WTC11 (cell line): Measurements from ENCODE around the gene AVPI1. TPM values are rescaled to one million over a fixed set of nuclear protein-coding genes. Genes with fewer than 3 reads are reported as not detected.

Experiments
- ATAC-seq: fragments of 200-7000 bp; cut with Tn5 transposase; 2 replicates; pipeline ENCODE4 v1.10.0; 2021; ENCODE audit warnings: mild to moderate bottlenecking, moderate library complexity
- CTCF ChIA-PET: fragments of 300-600 bp; sonication (Branson Sonifier 250); formaldehyde crosslinking; loops from one replicate; lab custom pipeline; 2021; ENCODE audit warnings: antibody characterized with exemption; lab: Charles Lee
- POLR2A ChIA-PET: fragments of 350-600 bp; sonication (Branson Sonifier 250); formaldehyde crosslinking; loops from one replicate; lab custom pipeline; 2021; ENCODE audit warnings: antibody characterized with exemption; lab: Charles Lee
- DNase-seq: peaks from one replicate; pipeline ENCODE4 v3.0.0; 2021; ENCODE audit warnings: low spot score
- H3K27ac Mint-ChIP-seq: 2 replicates; pipeline ENCODE4 v1.8.0; 2021; ENCODE audit warnings: mixed read lengths
- H3K27me3 Mint-ChIP-seq: 2 replicates; pipeline ENCODE4 v1.8.0; 2021; ENCODE audit warnings: low read depth, mild to moderate bottlenecking, moderate library complexity, mixed read lengths
- H3K36me3 Mint-ChIP-seq: 2 replicates; pipeline ENCODE4 v1.8.0; 2021; ENCODE audit warnings: mixed read lengths
- H3K4me1 Mint-ChIP-seq: 2 replicates; pipeline ENCODE4 v1.8.0; 2022; ENCODE audit warnings: mixed read lengths
- H3K4me3 Mint-ChIP-seq: 2 replicates; pipeline ENCODE4 v1.8.0; 2021; ENCODE audit warnings: mild to moderate bottlenecking, moderate library complexity, mixed read lengths
- H3K9me3 Mint-ChIP-seq: 2 replicates; pipeline ENCODE4 v1.8.0; 2021; ENCODE audit warnings: mixed read lengths
- ATF2 ChIP-seq: sonication (generic); formaldehyde crosslinking; IDR thresholded peaks from 2 replicates; pipeline ENCODE4 v1.8.1; 2022; ENCODE audit warnings: low read depth, missing genetic modification reagents, borderline replicate concordance
- FOXJ3 ChIP-seq: sonication (generic); formaldehyde crosslinking; IDR thresholded peaks from 2 replicates; pipeline ENCODE4 v1.9.0; 2021; ENCODE audit warnings: missing genetic modification reagents, mild to moderate bottlenecking, borderline replicate concordance
- FOXP1 ChIP-seq: sonication (generic); formaldehyde crosslinking; IDR thresholded peaks from 2 replicates; pipeline ENCODE4 v1.8.0; 2022; ENCODE audit warnings: missing genetic modification reagents, mild to moderate bottlenecking, moderate library complexity, borderline replicate concordance
- FOXP4 ChIP-seq: sonication (generic); formaldehyde crosslinking; IDR thresholded peaks from 2 replicates; pipeline ENCODE4 v1.8.0; 2022; ENCODE audit warnings: mild to moderate bottlenecking, missing genetic modification reagents
- GTF2I ChIP-seq: fragments of 250-450 bp; sonication (Bioruptor Pico); conservative IDR thresholded peaks from 2 replicates; pipeline ENCODE4 v1.4.0; 2021; ENCODE audit warnings: mild to moderate bottlenecking
- IRF1 ChIP-seq: sonication (generic); formaldehyde crosslinking; IDR thresholded peaks from 2 replicates; pipeline ENCODE4 v1.8.0; 2023; ENCODE audit warnings: missing genetic modification reagents
- IRF2 ChIP-seq: sonication (generic); formaldehyde crosslinking; IDR thresholded peaks from 2 replicates; pipeline ENCODE4 v1.8.0; 2022; ENCODE audit warnings: low read depth, missing genetic modification reagents, borderline replicate concordance
- NR2C2 ChIP-seq: sonication (generic); formaldehyde crosslinking; IDR thresholded peaks from 2 replicates; pipeline ENCODE4 v1.8.0; 2022; ENCODE audit warnings: mild to moderate bottlenecking, missing genetic modification reagents
- NR3C1 ChIP-seq: sonication (generic); formaldehyde crosslinking; conservative IDR thresholded peaks from 2 replicates; pipeline ENCODE4 v1.8.1; 2023; ENCODE audit warnings: low read depth, mild to moderate bottlenecking, missing genetic modification reagents
- TP53 ChIP-seq: sonication (generic); formaldehyde crosslinking; IDR thresholded peaks from 2 replicates; pipeline ENCODE4 v1.8.1; 2023; ENCODE audit warnings: mild to moderate bottlenecking, missing genetic modification reagents
- ZNF263 ChIP-seq: sonication (generic); formaldehyde crosslinking; IDR thresholded peaks from 2 replicates; pipeline ENCODE4 v1.8.1; 2022; ENCODE audit warnings: low read depth, mild to moderate bottlenecking, moderate library complexity, missing genetic modification reagents
- ZNF317 ChIP-seq: sonication (generic); formaldehyde crosslinking; IDR thresholded peaks from 2 replicates; pipeline ENCODE4 v1.8.1; 2023; ENCODE audit warnings: low read depth, mild to moderate bottlenecking, moderate library complexity, missing genetic modification reagents, borderline replicate concordance
- total RNA-seq: library from RNA; stranded (reverse); gene quantifications from 3 replicates; pipeline ENCODE4 v1.2.3, GENCODE V29; 2021
- TF ChIP-seq, protein P1 (sequence below): sonication (generic); formaldehyde crosslinking; IDR thresholded peaks from 2 replicates; pipeline ENCODE4 v1.8.1; 2022; ENCODE audit warnings: missing genetic modification reagents, borderline replicate concordance
- TF ChIP-seq, protein P2 (sequence below): sonication (generic); formaldehyde crosslinking; IDR thresholded peaks from 2 replicates; pipeline ENCODE4 v1.8.1; 2023; ENCODE audit warnings: mild to moderate bottlenecking, missing genetic modification reagents, moderate library complexity
- TF ChIP-seq, protein P3 (sequence below): sonication (generic); formaldehyde crosslinking; IDR thresholded peaks from 2 replicates; pipeline ENCODE4 v1.8.0; 2023; ENCODE audit warnings: mild to moderate bottlenecking, missing genetic modification reagents
- TF ChIP-seq, protein P4 (sequence below): fragments of 250-450 bp; sonication (Bioruptor Pico); IDR thresholded peaks from 2 replicates; pipeline ENCODE4 v1.8.0; 2021; ENCODE audit warnings: mild to moderate bottlenecking

AVPI1 gene
- total RNA-seq, 1 experiment from 2014 or later: 9.8 TPM

DNA sequence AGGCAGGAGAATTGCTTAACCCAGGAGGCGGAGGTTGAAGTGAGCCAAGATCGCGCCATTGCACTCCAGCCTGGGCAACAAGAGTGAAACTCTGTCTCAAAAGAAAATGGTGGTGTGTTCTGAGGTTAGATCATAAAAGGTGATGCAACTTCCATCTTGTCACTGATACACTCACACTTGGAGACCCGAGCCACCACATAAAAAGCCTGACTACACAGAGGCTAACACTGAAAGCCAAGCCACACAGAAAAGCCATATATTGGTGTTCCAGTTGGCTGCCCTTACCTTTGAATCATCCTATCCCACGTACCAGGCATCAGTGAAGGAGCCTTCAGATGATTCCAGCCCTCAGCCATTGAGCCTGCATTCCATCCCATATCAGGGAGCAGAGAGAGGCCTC, 57.8 kb downstream of the AVPI1 start:
- peaks cover 11% of the 10 kb centered on the region; the same call in 1 of the 2 replicates for H3K4me1 Mint-ChIP-seq
- H3K27ac Mint-ChIP-seq: no peak overlapping the region
- CTCF ChIA-PET: no interaction called here
- no peak overlapping the region for H3K4me3 Mint-ChIP-seq
- H3K36me3 Mint-ChIP-seq: no peaks in the 10 kb centered on the region
- POLR2A ChIA-PET: interaction anchor here (0.6 kb wide), 1 partner anchor 13 kb away, joined by 4 read pairs; no protein-coding TSS in a partner anchor
- no peaks in the 10 kb centered on the region for H3K27me3 Mint-ChIP-seq
- ATAC-seq (no peak), DNase-seq (no peak)
- no peaks in the 10 kb centered on the region for H3K9me3 Mint-ChIP-seq
- TF ChIP-seq FOXP4 (CRISPR knock-in tag): no peak
- TF ChIP-seq ZNF263 (CRISPR knock-in tag): no peak
- no peak for TF ChIP-seq NR2C2 (CRISPR knock-in tag)
- TF ChIP-seq GTF2I: no peak
- TF ChIP-seq IRF1 (CRISPR knock-in tag): no peak
- TF ChIP-seq FOXJ3 (CRISPR knock-in tag): no peak
- TF ChIP-seq, protein P1, sequence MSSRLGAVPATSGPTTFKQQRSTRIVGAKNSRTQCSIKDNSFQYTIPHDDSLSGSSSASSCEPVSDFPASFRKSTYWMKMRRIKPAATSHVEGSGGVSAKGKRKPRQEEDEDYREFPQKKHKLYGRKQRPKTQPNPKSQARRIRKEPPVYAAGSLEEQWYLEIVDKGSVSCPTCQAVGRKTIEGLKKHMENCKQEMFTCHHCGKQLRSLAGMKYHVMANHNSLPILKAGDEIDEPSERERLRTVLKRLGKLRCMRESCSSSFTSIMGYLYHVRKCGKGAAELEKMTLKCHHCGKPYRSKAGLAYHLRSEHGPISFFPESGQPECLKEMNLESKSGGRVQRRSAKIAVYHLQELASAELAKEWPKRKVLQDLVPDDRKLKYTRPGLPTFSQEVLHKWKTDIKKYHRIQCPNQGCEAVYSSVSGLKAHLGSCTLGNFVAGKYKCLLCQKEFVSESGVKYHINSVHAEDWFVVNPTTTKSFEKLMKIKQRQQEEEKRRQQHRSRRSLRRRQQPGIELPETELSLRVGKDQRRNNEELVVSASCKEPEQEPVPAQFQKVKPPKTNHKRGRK (CRISPR knock-in tag): no peak
- TF ChIP-seq, protein P2, sequence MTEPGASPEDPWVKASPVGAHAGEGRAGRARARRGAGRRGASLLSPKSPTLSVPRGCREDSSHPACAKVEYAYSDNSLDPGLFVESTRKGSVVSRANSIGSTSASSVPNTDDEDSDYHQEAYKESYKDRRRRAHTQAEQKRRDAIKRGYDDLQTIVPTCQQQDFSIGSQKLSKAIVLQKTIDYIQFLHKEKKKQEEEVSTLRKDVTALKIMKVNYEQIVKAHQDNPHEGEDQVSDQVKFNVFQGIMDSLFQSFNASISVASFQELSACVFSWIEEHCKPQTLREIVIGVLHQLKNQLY (CRISPR knock-in tag): no peak
- no peak for TF ChIP-seq ZNF317 (CRISPR knock-in tag)
- no peak for TF ChIP-seq NR3C1 (CRISPR knock-in tag)
- no peak for TF ChIP-seq ATF2 (CRISPR knock-in tag)
- TF ChIP-seq FOXP1 (CRISPR knock-in tag): no peak
- TF ChIP-seq, protein P3, sequence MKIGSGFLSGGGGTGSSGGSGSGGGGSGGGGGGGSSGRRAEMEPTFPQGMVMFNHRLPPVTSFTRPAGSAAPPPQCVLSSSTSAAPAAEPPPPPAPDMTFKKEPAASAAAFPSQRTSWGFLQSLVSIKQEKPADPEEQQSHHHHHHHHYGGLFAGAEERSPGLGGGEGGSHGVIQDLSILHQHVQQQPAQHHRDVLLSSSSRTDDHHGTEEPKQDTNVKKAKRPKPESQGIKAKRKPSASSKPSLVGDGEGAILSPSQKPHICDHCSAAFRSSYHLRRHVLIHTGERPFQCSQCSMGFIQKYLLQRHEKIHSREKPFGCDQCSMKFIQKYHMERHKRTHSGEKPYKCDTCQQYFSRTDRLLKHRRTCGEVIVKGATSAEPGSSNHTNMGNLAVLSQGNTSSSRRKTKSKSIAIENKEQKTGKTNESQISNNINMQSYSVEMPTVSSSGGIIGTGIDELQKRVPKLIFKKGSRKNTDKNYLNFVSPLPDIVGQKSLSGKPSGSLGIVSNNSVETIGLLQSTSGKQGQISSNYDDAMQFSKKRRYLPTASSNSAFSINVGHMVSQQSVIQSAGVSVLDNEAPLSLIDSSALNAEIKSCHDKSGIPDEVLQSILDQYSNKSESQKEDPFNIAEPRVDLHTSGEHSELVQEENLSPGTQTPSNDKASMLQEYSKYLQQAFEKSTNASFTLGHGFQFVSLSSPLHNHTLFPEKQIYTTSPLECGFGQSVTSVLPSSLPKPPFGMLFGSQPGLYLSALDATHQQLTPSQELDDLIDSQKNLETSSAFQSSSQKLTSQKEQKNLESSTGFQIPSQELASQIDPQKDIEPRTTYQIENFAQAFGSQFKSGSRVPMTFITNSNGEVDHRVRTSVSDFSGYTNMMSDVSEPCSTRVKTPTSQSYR (CRISPR knock-in tag): no peak
- no peak for TF ChIP-seq IRF2 (CRISPR knock-in tag)
- TF ChIP-seq, protein P4, sequence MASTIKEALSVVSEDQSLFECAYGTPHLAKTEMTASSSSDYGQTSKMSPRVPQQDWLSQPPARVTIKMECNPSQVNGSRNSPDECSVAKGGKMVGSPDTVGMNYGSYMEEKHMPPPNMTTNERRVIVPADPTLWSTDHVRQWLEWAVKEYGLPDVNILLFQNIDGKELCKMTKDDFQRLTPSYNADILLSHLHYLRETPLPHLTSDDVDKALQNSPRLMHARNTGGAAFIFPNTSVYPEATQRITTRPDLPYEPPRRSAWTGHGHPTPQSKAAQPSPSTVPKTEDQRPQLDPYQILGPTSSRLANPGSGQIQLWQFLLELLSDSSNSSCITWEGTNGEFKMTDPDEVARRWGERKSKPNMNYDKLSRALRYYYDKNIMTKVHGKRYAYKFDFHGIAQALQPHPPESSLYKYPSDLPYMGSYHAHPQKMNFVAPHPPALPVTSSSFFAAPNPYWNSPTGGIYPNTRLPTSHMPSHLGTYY (CRISPR knock-in tag): no peak
- no peak for TF ChIP-seq TP53
